GM13977 (cell line): ENCODE measurements around the gene SLCO2B1.
A peak's percentile ranks its signal among the peaks of the same experiment; 100 is the strongest.

Source experiments
- DNase-seq: peaks from one replicate; pipeline ENCODE4 v3.0.0; 2012; ENCODE audit warnings: low spot score
- CTCF ChIP-seq: IDR thresholded peaks from 2 replicates; pipeline ENCODE4 v1.5.1; 2012; ENCODE audit warnings: mild to moderate bottlenecking, control low read depth; ENCODE audit not compliant: insufficient read depth; ENCODE audit errors: extremely low read depth, missing control alignments
- in situ Hi-C: fragments of 300-500 bp; cut with MboI; formaldehyde crosslinking; loops from one replicate; pipeline ENCODE4 v1.12.0; 2022; ENCODE audit warnings: low sequenced_read_pairs, low pct_unique_long_range_greater_than_20kb, mixed read lengths, inconsistent platforms; ENCODE audit not compliant: unreplicated experiment

SLCO2B1 gene

GRCh38 chr11:75241036-75241905 lies 90.4 kb downstream of the SLCO2B1 start:
- peak; percentile 100 for TF ChIP-seq CTCF
- in situ Hi-C loops, result loop anchor here (25.0 kb wide), 1 partner anchor 96 kb away; no protein-coding TSS in a partner anchor
- DNase-seq, result peak; percentile 99

DNA sequence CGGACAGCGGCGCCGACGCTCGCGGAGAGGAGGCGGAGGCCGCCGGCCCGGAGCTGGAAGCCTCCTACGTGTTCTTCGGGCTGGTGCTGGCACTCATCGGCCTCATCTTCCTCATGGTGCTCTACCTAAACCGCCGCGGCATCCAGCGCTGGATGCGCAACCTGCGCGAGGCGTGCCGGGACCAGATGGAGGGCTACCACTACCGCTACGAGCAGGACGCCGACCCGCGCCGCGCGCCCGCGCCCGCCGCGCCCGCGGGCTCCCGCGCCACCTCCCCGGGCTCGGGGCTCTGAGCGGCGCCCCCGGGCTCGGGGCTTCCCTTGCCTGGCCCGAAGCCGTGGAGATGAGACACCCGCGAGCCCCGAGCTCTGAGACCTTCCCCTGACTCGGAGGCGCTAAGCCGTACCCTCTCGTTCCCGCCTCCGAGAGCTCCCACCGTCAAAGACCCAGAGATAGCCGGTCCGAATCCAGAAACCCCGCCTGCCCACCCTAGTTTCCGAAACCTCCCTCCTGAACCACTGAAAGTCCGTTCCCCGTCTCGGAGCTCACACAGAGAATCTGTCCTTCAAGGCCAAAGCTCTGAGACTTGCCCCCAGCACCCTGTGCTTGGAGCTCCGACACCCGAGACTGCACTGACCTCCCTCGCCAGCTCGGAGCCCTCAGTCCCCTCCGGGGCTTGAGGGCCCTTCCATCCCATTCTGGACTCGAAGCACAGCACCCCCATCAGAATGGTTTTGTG lies 91.2 kb downstream of the SLCO2B1 start:
- in situ Hi-C loops, result loop anchor here (25.0 kb wide), 1 partner anchor 95 kb away; no protein-coding TSS in a partner anchor
- no peak for DNase-seq
- TF ChIP-seq CTCF, result no peak

- DNase-seq, result no peak
- TF ChIP-seq CTCF, result no peak
- in situ Hi-C loops, result loop anchor here (25.0 kb wide), 1 partner anchor 94 kb away; no protein-coding TSS in a partner anchor
Observed at GRCh38 chr11:75242722-75243600, 92.1 kb downstream of the SLCO2B1 start.

GRCh38 chr11:75244052-75244814 lies 93.3 kb downstream of the SLCO2B1 start:
- DNase-seq, result no peak
- TF ChIP-seq CTCF, result no peak
- in situ Hi-C loops, result loop anchor here (25.0 kb wide), 1 partner anchor 93 kb away; no protein-coding TSS in a partner anchor

DNA sequence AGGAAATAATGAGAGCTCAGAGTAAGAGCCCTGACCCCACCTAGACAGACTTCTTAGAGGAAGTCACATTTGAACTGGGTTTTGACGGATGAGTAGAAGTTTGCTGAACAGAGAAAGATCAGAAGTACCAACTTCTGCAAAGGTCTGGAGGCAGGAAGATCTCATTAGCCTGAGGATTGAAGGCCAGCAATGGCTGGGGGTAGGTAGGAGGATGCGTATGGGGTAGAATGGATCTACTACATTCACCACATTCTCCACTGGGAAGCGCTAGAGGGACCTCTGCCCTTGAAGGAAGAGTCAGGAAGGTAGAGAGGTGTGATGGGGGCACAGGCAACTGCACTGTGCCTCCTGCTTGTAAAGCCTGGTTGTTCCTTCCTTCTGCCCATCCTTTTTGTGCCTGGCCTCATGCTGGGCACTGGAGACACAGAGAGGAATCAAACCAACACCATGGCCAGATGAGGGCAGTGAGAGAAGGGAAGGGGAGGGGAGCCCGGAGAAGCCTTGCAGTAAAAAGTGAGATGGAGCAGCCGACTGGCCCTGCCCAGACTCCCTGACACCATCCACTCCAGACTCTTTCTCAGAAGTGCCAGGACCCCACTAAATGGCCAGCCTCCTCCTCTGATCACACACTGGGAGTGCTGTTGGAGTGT lies 94.6 kb downstream of the SLCO2B1 start:
- no peak for TF ChIP-seq CTCF
- in situ Hi-C loops, result loop anchor here (25.0 kb wide), 1 partner anchor 92 kb away; no protein-coding TSS in a partner anchor
- no peak for DNase-seq
